ENCODE measurements around the gene SPSB3.

The SPSB3 gene

DNA sequence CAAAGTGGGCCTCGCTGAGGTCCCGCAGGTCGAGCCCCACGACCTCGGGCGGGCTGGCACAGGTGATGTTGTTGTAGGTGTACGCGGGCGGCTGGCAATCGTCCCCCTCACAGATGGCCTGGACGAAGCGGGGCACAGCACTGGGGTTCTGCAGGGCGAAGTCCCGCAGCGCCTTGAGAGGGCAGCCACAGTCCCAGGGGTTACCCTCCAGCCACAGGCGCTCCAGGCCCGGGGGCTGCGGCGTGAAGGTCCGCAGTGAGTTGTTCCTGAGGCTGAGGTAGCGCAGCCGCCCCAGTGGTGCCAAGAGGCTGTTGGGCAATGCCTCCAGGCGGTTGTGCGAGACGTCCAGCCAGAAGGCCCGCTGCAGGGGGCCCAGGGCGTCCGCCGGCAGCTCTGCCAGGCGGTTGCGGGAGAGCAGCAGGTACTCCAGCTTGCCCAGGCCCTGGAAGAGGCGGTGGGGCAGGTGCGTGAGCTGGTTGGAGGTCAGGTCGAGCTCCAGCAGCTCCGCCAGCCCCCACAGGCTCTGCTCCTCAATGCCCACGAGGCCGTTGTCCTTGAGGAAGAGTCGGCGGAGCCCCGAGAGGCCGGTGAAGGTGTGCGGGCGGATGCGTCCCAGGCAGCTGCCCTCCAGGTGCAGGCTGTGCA is 8.4 kb upstream of the SPSB3 start:
- DNase-seq: no peak

DNA sequence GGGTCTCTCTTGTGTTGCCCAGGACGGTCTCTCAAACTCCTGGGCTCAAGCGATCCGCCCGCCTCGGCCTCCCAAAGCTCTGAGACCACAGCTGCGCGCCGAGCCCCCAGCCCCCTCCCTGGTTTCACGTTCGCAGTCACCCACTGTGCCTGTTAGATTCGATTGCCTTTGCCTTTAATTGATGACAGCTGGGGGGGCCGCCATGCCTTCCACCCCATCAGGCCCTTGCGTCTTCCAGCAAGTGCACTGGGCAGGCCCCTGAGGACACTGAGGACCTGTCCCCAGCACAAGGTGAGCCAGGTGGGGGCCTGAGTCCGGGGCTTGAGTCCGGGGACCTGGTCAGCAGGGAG is 7.9 kb upstream of the SPSB3 start:
- DNase-seq: no peak

GRCh38 chr16:1789643-1790045 is 7.3 kb upstream of the SPSB3 start:
- DNase-seq: no peak

DNA sequence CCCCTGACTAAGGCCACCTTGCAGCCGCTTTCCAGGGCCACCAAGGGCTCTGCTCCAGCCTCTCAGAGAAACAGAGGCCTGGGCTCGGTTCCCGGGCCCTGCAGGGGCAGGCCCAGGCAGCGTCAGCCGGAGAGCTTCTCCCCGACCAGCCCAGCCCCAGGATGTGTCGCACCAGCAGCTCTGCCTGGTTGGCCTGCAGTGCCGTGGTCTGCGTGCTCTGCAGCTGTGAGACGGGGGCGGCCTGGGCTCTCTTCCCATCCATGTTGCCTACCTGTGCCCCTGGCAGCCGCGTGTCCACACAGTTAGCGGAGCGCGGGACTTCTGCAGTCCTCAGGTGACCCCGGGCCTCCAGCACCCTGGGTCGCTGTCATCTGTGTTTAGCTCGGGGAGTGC is 6.3 kb upstream of the SPSB3 start:
- no peak for DNase-seq

GRCh38 chr16:1788095-1788707 is 5.8 kb upstream of the SPSB3 start:
- no peak for DNase-seq

GRCh38 chr16:1787322-1788094 is 5.1 kb upstream of the SPSB3 start:
- no peak for DNase-seq

DNA sequence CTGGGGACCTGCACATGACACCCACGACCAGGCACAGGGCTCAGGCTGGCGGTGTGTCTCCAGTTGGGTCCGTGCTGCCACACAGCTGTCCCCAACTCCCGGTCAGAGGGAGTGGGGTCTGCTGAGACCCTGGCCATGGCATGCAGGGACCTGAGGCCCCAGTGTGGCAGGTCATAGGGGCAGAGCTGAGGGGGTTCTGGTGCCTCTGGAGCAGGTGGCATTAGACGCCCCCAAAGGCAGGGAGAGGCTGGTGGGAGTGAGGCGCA is 4.6 kb upstream of the SPSB3 start:
- DNase-seq: no peak

DNA sequence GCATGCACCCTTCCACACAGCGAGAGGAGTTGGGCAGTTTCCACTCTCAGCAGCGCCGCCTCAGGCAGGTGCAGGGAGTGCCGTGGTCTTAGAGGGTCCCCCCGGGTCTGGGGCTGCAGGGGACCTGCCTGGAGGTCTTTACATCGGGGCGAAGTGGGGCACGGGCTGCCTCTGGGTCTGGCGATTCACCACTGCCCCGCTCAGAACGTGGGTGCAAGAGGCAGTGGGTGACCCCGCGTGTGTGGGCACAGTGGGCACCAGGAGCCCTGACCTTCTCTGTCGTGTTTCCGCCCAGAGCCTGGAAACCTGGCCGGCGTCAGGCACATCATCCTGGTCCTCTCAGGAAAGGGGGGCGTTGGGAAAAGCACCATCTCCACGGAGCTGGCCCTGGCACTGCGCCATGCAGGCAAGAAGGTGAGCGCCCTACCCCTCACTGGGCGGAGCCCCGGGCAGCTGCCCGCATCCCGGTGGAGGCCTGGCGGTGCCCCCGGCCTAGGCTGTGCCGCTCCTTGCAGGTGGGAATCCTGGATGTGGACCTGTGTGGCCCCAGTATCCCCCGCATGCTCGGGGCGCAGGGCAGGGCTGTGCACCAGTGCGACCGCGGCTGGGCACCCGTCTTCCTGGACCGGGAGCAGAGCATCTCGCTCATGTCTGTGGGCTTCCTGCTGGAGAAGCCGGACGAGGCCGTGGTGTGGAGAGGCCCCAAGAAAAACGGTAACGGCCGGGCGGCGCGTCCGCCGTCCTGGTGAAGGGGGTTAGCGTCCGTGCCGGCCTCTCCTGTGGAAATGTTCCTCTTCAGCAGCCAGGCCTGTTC is 4.1 kb upstream of the SPSB3 start:
- no peak for DNase-seq

- DNase-seq: no peak
These were observed 3.4 kb upstream of the SPSB3 start for GRCh38 chr16:1785846-1786170.

DNA sequence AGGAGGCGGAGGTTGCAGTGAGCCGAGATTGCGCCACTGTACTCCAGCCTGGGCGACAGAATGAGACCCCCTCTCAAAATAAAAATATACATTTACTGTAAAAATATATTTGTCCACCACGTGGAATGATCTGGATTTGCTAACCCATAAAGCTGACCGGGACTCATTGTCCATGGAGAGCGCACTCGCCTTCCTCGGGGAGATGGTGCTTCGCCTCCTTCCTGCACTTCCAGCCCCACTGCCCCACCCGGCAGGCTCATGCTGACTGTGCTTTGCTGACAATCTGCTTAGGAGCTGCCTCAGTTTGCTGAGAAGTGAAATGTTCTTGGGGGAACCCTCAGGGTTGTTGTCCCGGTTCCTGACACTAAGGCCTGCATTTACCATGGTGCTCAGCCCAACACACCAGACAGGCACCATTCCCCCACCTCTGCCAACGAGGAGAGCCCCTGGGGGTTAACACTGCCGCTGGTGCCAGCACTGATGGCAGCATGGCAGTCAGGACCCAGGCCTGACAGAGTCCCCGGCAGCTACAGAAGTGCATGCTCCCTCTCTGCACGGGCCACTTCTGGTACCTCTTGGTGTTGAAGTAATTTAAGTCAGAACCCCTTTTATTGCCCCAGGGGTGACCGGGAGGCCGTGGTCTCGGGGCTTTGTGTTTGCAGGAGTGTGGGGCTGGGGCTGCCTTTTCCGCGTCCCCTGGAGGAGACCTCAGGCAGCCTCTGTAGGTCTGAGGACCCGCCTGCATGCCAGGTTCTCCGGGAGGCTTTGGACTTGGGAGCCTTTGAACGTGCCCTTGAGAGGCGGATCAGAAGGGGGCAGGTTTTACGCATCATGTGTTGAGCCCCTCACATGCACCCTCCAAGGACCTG is 2.8 kb upstream of the SPSB3 start:
- no peak for DNase-seq

GRCh38 chr16:1781758-1782407 is 488 bp downstream of the SPSB3 start:
- DNase-seq: peak; percentile 61

DNA sequence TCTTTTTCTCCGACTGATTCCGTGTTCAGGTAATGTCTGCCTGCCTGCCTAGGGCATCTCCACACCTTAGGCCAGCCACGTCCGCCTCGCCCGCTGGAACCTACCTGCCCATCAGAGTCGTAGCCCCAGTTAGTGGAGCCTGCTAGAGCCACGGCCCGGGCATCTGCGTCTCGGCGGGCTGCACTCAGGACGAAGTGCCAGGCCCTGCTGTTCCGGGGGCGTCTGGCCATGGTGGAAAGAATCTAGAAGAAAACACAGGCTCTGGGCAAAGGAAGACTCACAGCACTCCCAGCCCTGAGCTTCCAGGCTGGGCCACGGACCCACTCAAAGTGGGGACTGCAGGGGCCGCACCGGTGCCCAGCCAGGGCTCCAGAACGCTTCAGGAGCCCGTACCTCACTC is 1.1 kb downstream of the SPSB3 start:
- no peak for DNase-seq

- no peak for DNase-seq
These were observed 1.7 kb downstream of the SPSB3 start for GRCh38 chr16:1780677-1781072.

DNA sequence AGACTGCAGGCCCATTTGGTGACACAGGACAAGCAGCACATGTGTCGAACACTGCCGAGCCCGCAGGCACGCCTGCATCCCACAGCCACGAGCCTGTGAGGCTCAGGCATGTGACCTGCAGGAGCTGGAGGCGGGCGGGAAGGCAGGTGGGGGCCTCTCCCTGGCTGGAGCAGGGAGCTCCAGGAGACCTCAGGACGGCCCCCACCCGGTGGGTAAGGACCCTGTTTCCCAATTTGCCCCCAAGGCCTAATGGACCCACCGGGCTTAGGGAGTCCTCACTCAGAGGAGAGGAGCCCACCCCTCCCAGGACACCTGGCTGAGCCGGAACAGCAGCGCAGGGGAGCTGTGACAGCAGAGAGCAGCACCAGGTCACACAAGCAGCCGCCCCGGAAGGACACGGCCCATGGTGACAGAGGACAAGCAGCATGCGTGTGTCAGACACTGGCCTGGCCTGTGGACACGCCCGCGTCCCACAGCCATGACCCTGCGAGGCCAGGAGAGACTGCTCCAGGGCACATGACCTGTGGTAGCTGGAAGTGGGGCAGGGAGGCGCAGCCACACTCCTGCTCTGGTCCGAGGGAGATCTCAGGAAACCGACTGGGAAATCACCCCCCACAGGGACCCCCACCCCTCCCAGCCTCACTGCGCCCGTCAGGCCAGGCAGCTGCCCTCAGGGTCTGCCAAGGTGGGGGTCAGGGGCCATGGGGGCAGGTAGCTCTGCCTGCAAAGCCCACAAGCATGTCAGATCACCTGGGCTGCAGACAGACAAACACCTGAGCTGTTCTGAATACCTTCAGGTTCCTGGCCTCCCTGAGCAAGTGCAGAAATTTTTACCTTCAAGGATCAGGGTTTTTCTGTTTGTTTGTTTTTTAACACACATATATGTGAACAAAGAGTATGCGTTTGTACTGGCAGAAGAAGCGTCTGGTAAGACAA is 2.4 kb downstream of the SPSB3 start:
- no peak for DNase-seq

DNA sequence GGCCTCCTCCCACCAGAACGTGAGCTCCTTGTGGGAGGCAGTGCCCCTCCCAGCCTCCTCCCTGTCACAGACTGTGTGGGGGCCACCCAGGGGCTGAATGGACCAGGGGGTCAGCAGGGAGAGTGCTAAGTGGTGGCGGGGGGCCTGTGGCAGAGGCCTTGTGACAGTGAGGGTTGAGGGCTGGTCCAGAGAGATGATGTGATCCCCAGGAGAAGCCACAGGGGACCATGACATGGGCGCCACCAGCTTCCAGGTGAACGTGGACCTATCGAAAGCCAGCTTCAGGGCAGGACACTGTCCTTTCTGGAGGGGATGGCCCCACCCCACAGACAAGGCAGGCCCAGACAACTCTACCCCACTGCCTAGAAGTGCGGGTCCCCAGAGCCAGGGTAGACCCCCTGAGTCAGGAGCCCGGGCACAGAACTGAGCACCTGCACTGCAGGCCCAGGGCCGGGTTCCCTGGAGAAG is 3.1 kb downstream of the SPSB3 start:
- no peak for DNase-seq

GRCh38 chr16:1778200-1779179 is 3.9 kb downstream of the SPSB3 start:
- DNase-seq: no peak

- no peak for DNase-seq
These were observed 4.8 kb downstream of the SPSB3 start for GRCh38 chr16:1777375-1778199.

DNA sequence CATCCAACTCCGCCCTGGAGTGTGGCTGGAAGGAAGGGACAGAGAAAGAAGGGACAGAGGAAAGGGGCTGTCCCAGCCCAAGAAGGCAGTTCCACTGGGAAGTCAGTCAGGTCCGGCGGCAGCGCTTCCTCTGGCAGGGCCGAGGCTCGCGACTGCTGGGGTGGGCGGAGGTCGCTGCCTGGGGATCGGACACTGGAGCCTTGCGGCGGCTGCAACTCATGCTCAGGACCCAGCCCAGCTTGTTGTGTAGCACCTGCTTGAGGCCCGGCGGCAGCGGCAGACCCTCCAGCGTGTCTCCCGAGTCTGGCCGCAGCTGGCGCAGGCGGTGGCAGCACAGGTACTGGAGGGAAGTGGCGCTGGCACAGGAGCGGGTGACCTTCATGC is 5.4 kb downstream of the SPSB3 start:
- DNase-seq: no peak

GRCh38 chr16:1776672-1776955 is 5.8 kb downstream of the SPSB3 start:
- DNase-seq: no peak
